Suprapubic skin (tissue), 4 donors: ENCODE measurements around the gene U2AF2.

ENCODE experiments used
- POLR2A ChIP-seq, 2 donors: fragments of 450-650 bp; IDR thresholded peaks; one replicate each; pipeline ENCODE4 v1.6.1; 2017; ENCODE audit warnings: antibody characterized with exemption in 2 of 2, mild to moderate bottlenecking in 2 of 2, moderate library complexity in 2 of 2
- POLR2AphosphoS5 ChIP-seq, 3 donors: sonication (generic); formaldehyde crosslinking; IDR thresholded peaks; one replicate each; pipeline ENCODE4 v1.6.1; 2017; ENCODE audit warnings: antibody characterized with exemption in 3 of 3
- TF ChIP-seq, protein P1 (sequence below), 2 donors: fragments of 200-600 bp in 1 of 2; fragments of 450-650 bp in 1 of 2; sonication (generic) in 1 of 2; IDR thresholded peaks; one replicate each; pipeline ENCODE4 v1.5.1; 2016 to 2019; ENCODE audit warnings: antibody characterized with exemption in 2 of 2, mild to moderate bottlenecking in 1 of 2, moderate library complexity in 1 of 2

DNA sequence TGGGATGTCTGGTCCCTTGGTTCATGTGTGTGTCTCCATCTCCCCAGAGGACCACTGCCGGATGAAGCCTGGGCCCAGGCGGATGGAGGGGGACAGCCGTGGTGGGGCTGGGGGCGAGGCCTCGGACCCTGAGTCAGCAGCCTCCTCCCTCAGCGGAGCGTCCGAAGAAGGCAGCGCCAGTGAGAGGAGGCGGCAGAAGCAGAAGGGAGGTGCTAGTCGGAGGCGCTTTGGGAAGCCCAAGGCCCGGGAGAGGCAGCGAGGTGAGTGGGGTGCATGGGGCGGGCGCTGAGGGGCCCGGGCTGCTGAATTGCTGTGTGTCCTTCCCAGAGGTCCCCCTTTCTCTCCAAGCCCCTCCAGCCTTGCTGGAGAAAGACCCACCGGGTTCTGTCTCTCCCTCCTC is 3.6 kb upstream of the U2AF2 start:
- TF ChIP-seq POLR2AphosphoS5 (IDR thresholded peaks at IDR 0.05) (no peak), POLR2A (IDR thresholded peaks at IDR 0.05) (no peak)
- TF ChIP-seq, protein P1, sequence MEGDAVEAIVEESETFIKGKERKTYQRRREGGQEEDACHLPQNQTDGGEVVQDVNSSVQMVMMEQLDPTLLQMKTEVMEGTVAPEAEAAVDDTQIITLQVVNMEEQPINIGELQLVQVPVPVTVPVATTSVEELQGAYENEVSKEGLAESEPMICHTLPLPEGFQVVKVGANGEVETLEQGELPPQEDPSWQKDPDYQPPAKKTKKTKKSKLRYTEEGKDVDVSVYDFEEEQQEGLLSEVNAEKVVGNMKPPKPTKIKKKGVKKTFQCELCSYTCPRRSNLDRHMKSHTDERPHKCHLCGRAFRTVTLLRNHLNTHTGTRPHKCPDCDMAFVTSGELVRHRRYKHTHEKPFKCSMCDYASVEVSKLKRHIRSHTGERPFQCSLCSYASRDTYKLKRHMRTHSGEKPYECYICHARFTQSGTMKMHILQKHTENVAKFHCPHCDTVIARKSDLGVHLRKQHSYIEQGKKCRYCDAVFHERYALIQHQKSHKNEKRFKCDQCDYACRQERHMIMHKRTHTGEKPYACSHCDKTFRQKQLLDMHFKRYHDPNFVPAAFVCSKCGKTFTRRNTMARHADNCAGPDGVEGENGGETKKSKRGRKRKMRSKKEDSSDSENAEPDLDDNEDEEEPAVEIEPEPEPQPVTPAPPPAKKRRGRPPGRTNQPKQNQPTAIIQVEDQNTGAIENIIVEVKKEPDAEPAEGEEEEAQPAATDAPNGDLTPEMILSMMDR (IDR thresholded peaks at IDR 0.05), result no peak
